Posterior cingulate gyrus (tissue), 11 donors: ENCODE measurements around the gene CFI.

Experiments used
- DNase-seq, 10 donors: peaks; one replicate each; pipeline versions ENCODE4 v3.0.0 to v3.0.0-alpha.2; 2020 to 2021; ENCODE audit warnings: mixed read lengths in 3 of 10
- intact Hi-C: fragments of 100-400 bp; cut with DNase I; formaldehyde crosslinking; loops from one replicate; pipeline ENCODE4 v1.15.1; 2023

Gene CFI

DNA sequence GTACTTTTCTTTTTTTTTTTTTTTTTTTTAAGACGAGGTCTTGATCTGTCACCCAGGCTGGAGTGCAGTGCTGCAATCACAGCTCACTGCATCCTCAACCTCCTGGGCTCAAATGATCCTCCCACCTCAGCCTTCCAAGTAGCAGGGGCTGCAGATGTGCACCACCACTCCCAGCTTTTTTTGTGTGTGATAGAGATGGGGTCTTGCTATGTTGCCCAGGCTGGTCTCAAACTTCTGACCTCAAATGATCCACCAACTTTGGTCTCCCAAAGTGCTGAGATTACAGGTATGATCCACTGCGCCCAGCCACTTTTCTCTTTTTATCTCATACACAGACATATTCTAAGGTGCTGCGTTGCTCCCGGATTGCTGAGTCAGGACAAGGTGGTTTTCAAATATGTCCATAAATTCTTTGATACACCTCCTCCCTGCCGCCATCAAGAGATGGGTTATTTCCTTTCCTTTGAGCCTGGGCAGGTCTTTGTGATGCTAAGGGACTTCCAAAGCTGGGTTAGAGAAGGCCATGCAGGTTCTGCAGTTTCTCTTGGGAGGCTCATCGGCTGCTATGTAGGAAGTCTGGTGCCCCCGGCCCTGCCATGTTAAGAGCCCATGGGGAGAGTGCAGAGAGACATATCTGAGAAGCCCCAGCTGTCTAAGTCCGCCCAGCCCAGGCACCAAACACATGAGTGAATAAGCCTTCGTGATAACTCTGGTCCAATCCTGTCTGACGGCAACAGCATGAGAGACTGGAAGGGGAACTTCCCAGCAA lies 63.5 kb downstream of the CFI start:
- no peak for DNase-seq

GRCh38 chr4:109735566-109736365 lies 66.0 kb downstream of the CFI start:
- intact Hi-C loops, result no loop called here
- DNase-seq, result no peak

More for the DNA sequence above, 63.5 kb downstream of the CFI start:
- intact Hi-C loops, result no loop called here

DNA sequence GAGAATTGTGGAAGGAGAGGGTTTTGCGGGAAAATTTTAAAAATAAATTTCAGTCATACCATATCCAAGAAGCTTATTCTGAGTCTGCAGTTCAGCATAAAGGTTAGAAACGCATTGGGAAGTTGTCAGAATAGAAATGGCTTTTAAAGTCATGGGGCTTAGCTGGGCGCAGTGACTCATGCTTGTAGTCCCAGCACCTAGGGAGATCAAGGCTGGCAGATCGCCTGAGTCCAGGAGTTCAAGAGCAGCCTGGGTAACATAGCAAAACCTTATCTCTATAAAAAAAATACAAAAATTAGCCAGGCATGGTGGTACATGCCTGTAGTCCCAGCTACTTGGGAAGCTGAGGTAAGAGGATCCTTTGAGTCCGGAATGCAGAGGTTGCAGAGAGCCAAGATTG lies 68.1 kb downstream of the CFI start:
- no peak for DNase-seq
- intact Hi-C loops, result loop anchor here (5.0 kb wide), 1 partner anchor 84 kb away; the partner anchor contains the start of gene GAR1

DNA sequence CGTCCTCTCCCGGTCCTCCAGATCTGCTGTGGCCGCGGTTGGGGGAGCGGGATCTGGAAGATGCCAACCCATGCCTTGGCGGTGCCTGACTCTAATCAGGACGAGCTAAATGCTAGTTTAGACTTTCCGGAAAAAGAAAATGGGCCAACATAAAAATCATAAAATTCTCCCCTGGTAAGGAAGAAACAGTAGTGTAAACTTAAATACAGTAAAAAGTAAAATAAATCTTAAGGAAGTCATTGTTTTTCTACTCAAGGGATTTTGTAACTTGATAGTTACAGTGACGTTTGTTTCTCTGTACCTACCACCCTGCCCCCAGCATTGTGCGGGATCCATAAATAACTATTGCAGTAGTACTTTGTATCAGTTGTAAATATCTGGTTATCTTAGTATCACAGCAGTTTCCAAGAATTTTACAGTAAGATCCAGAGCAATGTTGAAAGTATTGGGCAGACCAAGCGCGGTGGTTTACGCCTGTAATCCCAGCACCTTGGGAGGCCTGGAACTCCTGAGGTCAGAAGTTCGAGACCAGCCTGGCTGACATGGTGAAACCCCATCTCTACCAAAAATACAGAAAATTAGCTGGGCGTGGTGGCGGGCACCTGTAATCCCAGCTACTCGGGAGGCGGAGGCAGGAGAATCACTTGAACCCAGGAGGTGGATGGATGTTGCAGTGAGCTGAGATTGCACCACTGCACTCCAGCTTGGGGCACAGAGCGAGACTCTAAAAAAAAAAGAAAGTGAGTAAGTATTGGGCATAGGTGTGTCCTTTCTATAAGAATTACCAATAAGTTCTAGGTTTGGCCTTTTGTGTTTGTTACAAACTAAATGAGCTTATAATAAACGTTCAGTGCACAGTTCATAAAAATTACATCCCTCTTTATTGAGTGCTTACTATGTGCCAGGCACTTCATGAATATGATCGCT lies 70.9 kb downstream of the CFI start:
- intact Hi-C loops, result loop anchor here (5.0 kb wide), 1 partner anchor 86 kb away; the partner anchor contains the start of gene GAR1
- DNase-seq, result peak in 1 of 10 donors; percentile 51

- DNase-seq, result peak; percentile 37 to 93 (median 57)
- intact Hi-C loops, result loop anchor here (5.0 kb wide), 1 partner anchor 87 kb away; the partner anchor contains the start of gene GAR1
Observed at GRCh38 chr4:109729718-109730618, 71.8 kb downstream of the CFI start, which contains the start of gene PLA2G12A. Gene PLA2G12A (minus strand): TSS chr4:109730070. CDS start chr4:109729809, 261 bp downstream.

- DNase-seq, result peak in 1 of 10 donors; percentile 69
- intact Hi-C loops, result no loop called here
Observed at GRCh38 chr4:109729117-109729717, 72.6 kb downstream of the CFI start.

DNA sequence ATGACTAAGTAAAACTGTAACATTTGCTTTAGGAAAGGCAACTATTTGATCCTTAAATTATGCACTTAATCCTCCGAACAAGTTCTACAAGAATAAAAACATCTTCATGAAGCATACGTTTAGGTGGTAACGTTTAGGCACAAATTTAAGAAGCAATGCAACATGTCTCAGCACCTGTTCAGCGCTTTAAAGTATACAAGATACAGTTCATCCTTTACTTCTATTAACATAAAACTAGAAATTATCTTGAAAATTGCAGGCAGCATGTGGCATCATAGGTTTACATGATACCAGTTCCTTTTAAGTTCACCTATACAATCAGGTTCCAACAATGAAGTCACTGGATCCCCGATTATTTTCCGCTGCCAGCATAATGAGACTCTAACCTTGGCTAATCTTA lies 73.4 kb downstream of the CFI start:
- intact Hi-C loops, result no loop called here

GRCh38 chr4:109723110-109723509 lies 78.7 kb downstream of the CFI start:
- intact Hi-C loops, result no loop called here
- no peak for DNase-seq

More for the DNA sequence above, 73.4 kb downstream of the CFI start:
- no peak for DNase-seq

GRCh38 chr4:109722357-109722756 lies 79.4 kb downstream of the CFI start:
- intact Hi-C loops, result no loop called here

GRCh38 chr4:109721033-109721432 lies 80.8 kb downstream of the CFI start:
- intact Hi-C loops, result no loop called here
- no peak for DNase-seq

More at GRCh38 chr4:109722357-109722756, 79.4 kb downstream of the CFI start:
- no peak for DNase-seq

DNA sequence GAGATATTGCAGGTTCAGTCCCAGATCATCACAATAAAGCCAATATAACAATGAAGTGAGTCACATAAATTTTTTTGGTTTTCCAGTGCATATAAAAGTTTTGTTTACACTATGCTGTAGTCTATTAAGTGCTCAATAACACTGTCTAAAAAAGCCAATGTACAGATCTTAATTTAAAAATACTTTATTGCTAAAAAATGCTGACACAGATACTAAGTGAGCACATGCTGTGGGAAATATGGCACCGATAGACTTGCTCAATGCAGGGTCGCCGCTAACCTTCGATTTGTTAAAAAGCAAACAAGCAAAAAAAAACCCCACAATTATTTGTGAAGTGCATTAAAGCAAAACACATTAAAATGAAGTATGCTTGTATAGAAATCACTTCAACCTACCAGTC lies 82.2 kb downstream of the CFI start:
- no peak for DNase-seq
- intact Hi-C loops, result no loop called here

DNA sequence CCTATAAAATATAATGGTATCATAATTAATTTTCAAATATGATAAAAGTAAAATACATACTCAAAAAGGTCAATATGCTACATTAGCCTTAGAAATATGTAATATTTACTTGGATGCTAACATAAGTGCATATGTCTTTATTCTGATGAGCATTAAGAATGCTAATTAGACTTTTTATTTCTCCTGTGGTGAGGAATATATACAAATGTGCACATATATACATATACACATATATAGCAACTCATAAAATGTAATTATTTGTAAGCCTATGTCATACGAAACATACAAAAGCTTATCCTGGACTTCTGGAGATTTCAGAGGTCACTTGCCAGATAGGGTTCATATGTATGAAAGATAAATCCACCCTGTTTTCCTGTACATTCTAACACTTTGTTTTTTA lies 83.0 kb downstream of the CFI start:
- intact Hi-C loops, result no loop called here
- DNase-seq, result no peak

DNA sequence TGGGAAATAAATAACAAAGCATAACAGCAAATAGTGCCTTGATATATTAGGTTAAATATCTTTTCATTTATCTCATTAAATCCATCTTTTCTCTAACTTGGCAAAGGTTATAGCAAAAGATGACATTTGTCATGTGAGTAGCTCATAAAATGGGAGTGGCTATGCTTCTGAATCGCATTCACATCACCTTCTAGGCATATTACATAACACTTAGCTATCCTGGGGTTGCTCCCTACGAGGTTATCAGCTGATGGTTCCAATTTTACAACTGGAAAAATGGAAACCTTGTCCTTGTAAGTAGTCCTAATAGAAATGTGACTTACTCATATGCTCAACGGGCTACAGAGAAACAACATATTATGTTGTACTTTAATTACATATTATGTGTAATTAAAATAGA lies 88.3 kb downstream of the CFI start:
- intact Hi-C loops, result no loop called here
- DNase-seq, result no peak

DNA sequence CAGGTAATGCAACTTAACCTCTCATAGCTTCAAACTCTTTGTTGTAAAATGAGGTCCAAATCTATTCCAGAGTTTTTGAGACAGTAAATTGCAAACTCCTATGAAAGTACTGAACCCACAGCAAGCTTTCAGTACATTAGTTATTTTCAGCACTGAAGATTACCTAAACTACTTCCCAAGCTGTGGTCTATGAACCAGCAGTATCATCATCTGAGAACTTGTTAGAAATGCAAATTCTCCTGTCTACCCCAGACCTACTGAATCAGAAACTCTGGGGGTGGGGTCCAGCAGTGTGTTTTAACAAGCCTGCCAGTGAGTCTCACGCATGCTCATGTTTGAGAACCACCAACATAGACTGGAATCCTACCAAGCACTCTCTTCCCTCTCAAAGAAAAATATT lies 92.8 kb downstream of the CFI start:
- intact Hi-C loops, result loop anchor here (10.0 kb wide), 3 partner anchors 96 to 274 kb away; partner anchors contain the start of genes CFI and SEC24B
- no peak for DNase-seq

DNA sequence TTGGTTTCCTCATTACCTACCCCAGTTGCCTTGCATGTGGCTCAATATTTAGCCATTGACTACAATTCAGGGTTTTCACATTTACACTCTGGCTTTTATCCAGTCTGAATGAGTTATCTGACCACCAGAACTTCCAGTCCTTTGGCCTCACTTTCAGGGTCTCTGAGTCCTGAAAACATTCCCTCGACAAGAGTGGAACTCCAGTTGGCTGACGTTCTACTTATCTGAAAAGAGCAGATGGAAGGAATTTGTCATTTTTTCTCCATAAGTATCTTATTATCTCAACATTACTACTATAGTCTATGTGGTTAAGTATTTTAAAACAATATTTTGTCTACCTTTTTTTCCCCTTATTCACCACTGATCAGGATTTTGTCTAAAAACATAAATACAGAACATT lies 93.4 kb downstream of the CFI start:
- intact Hi-C loops, result loop anchor here (10.0 kb wide), 3 partner anchors 96 to 274 kb away; partner anchors contain the start of genes CFI and SEC24B
- DNase-seq, result no peak

DNA sequence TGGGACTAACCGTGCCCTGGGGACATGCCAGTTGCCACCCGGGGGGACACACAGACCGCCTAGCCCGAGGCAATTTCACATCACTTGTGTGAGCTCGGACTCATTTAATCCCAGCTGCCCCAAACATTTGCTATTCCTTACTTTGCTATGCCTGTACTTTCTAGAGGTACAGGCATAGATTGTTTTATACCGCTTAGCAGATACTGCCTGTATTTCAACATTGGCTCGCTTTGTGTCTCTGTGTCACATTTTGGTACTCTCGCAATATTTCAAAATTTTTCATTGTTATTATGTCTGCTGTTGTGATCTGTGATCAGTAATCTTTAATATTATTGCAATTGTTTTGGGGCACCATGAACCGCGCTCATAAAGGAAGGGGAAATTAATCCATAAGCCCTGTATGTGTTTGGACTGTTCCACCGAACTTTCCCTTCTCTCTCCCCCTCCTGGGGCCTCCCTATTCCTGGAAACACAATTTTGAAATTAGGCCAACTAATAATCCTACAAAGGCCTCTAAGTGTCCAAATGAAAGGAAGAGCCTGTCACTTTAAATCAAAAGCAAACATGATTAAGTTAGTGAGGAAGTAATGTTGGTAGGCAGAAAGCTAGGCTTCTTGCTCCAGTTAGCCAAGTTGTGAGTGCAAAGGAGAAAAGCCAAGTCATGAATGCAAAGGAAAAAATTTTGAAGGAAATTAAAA lies 98.0 kb downstream of the CFI start:
- intact Hi-C loops, result loop anchor here (10.0 kb wide), 3 partner anchors 101 to 271 kb away; partner anchors contain the start of genes CFI and SEC24B

DNA sequence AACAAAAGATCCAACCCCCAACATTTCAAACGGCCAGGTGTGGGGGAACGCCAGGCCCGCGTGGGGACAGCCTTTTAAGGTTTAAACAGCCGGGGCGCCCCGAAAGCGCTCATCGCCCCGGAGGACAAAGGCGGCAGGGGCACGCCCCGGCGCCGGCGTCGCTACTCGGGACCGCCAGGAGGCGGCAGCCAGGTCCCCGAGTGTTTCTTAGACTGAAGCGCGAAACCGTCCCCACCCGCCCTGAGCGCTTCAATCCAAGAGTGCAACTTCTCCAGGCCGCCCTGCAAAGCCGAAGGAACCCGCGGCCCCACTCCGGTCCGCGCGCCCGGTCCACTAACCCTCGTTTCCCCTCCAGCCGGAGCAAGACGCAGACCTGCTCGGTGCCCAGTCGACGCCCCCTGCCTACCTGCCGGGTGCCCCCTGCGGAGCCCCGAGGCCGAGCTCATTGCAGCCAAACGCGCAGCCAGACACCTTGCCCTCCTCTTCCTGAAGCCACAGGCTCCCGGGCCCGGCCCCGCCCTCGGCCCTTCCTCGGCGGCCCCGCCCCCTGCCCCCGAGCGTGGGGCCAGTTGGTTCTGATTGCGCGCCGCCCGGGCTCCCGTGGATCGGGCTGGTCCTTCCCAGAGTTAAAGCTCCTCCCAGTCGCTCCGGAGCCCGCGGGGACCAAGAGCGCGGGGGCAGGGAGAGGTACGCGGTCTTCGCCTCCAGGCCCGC lies 98.7 kb downstream of the CFI start, which contains the start of gene CASP6:
TSS of gene CASP6 (minus strand) at position 496 of the 714 bp plus-strand sequence. CDS start at position 446, 50 bp downstream.
- peak; percentile 57 to 96 (median 74) for DNase-seq
- intact Hi-C loops, result loop anchor here (10.0 kb wide), 3 partner anchors 102 to 272 kb away; partner anchors contain the start of genes CFI and SEC24B

More for the DNA sequence above, 98.0 kb downstream of the CFI start:
- no peak for DNase-seq
